Body of pancreas (tissue), 4 donors: ENCODE measurements around the gene GNAT1.

Source experiments
- POLR2A ChIP-seq, 3 donors: fragments of 450-650 bp; IDR thresholded peaks; one replicate each; pipeline ENCODE4 v1.6.1; 2016; ENCODE audit warnings: antibody characterized with exemption in 3 of 3, mild to moderate bottlenecking in 2 of 3
- TF ChIP-seq, protein P1 (sequence below), 7 experiments: fragments of 450-650 bp in 4 of 7; fragments of 200-600 bp in 3 of 7; sonication (generic) in 3 of 7; IDR thresholded peaks; one replicate each; pipeline ENCODE4 v1.5.1; 2016 to 2019; ENCODE audit warnings: antibody characterized with exemption in 7 of 7

DNA sequence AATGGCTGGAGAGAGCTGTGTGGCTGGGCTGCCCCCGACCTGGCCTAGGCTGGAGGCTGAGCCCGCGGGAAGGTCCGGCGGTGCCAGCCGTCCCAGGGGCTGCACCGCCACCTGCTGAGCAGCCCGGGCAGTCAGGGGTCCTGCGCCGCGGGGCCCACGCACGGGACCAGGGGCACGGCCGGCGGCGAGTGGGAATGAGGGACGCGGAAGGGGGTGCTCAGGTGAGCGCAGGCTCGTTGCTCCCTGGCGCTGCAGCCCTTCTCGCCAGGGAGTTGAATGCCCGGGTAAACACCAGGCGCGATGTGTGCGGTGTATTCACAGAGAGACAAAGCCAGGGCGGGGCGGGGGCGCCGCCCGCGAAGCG lies 37.0 kb upstream of the GNAT1 start:
- TF ChIP-seq, protein P1, sequence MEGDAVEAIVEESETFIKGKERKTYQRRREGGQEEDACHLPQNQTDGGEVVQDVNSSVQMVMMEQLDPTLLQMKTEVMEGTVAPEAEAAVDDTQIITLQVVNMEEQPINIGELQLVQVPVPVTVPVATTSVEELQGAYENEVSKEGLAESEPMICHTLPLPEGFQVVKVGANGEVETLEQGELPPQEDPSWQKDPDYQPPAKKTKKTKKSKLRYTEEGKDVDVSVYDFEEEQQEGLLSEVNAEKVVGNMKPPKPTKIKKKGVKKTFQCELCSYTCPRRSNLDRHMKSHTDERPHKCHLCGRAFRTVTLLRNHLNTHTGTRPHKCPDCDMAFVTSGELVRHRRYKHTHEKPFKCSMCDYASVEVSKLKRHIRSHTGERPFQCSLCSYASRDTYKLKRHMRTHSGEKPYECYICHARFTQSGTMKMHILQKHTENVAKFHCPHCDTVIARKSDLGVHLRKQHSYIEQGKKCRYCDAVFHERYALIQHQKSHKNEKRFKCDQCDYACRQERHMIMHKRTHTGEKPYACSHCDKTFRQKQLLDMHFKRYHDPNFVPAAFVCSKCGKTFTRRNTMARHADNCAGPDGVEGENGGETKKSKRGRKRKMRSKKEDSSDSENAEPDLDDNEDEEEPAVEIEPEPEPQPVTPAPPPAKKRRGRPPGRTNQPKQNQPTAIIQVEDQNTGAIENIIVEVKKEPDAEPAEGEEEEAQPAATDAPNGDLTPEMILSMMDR (IDR thresholded peaks at IDR 0.05): peak in 4 of 7 experiments; percentile 19 to 32 (median 24)
- TF ChIP-seq POLR2A (IDR thresholded peaks at IDR 0.05): no peak
